ENCODE data around the gene DUSP9. TPM values are rescaled to one million over a fixed set of nuclear protein-coding genes. Genes with fewer than 3 reads are reported as not detected.
A peak's percentile ranks its signal among the peaks of the same experiment; 100 is the strongest.

Gene DUSP9
- total RNA-seq, 4 donors from 2014 or later, result 0.19 to 0.48 TPM; not detected in 2

DNA sequence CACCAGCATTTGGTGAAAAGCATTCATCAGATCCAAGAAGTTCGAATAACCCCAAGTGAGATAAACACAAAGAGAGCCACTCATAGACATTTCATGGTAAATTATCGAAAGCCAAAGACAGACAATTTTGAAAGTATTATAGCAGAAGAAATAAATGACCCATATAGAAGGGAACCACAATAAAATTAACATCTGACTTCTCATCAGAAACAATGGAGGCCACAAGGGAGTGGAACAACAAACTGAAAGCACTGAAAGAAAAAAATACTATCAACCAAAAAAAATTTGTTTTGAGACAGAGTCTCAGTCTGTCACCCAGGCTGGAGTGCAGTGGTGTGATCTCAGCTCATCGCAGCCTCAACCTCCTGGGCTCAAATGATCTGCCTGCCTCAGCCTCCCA, 12.3 kb downstream of the DUSP9 start:
- WGBS, result 76% methylated on average over 3 of the region's 3 CpGs
- Histone ChIP-seq H3K9me3 (no peaks in the 10 kb centered on the region), H3K4me3 (no peak overlapping the region), H3K4me1 (no peaks in the 10 kb centered on the region), H3K27ac (no peak overlapping the region), H3K36me3 (no peaks in the 10 kb centered on the region), H3K27me3 (peaks cover 7% of the 10 kb centered on the region)
- TF ChIP-seq POLR2A (IDR thresholded peaks at IDR 0.05), result no peak
- no peak for TF ChIP-seq POLR2AphosphoS5 (IDR thresholded peaks at IDR 0.05)
- TF ChIP-seq EP300 (IDR thresholded peaks at IDR 0.05), result no peak
- TF ChIP-seq CTCF (IDR thresholded peaks at IDR 0.05), result no peak
- DNase-seq (ENCODE audit: low spot score in 2 of 2), result no peak

DNA sequence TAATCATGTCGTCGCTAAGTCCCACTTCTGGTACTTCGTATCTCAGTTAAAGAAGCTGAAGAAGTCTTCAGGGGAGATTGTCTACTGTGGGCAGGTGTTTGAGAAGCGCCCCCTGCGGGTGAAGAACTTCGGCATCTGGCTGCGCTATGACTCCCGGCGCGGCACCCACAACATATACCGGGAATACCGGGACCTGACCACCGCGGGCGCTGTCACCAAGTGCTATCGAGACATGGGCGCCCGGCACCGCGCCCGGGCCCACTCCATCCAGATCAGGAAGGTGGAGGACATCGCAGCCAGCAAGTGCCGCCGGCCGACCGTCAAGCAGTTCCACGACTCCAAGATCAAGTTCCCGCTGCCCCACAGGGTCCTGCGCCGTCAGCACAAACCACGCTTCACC, 15.3 kb downstream of the DUSP9 start:
- DNase-seq (ENCODE audit: low spot score in 2 of 2), result peak; percentile 67 to 73
- Histone ChIP-seq H3K9me3 (no peaks in the 10 kb centered on the region), H3K36me3 (no peaks in the 10 kb centered on the region), H3K27me3 (peaks cover 7% of the 10 kb centered on the region), H3K4me1 (no peaks in the 10 kb centered on the region), H3K4me3 (no peak overlapping the region), H3K27ac (no peak overlapping the region)
- TF ChIP-seq POLR2A (IDR thresholded peaks at IDR 0.05), result no peak
- TF ChIP-seq CTCF (IDR thresholded peaks at IDR 0.05), result peak in 1 of 2 donors; percentile 31
- WGBS, result 30% methylated on average over 10 of the region's 31 CpGs

DNA sequence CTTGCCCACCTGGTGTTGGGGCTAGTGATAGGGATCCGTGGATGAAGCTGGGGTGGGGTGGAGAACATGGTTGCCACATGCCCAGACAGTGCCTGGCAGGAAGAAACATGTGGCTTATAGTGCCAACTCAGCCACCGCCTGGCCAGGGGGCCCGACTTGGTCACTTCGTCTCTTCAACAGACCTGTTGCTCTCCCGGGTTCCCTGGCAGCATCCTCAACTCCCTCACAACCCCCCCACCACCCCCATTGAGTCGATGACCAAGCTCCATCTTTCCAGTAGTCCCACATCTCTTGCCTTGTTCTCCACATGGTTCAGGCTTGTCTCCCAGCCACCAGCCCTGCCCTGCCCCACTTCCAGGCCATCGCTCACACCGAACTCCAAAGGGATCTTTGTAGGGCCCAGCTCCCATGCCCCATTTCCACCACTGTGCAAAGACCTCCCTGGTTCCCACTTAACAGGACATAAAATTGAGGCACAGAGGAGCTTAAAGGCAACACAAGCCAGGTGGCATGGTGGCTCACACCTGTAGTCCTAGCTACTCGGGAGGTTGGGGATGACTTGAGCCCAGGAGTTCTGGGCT, 18.8 kb downstream of the DUSP9 start:
- WGBS, result 81% methylated on average over 9 of the region's 9 CpGs
- H3K9me3 ChIP-seq, result no peaks in the 10 kb centered on the region
- H3K4me1 ChIP-seq, result peaks cover 3% of the 10 kb centered on the region
- DNase-seq (ENCODE audit: low spot score in 2 of 2), result peak in 1 of 2 donors; percentile 54
- H3K27me3 ChIP-seq, result peaks cover 7% of the 10 kb centered on the region
- no peaks in the 10 kb centered on the region for H3K36me3 ChIP-seq
- no peak overlapping the region for H3K4me3 ChIP-seq
- TF ChIP-seq CTCF (IDR thresholded peaks at IDR 0.05) (no peak), POLR2A (IDR thresholded peaks at IDR 0.05) (no peak), EP300 (IDR thresholded peaks at IDR 0.05) (no peak), POLR2AphosphoS5 (IDR thresholded peaks at IDR 0.05) (no peak)
- no peak overlapping the region for H3K27ac ChIP-seq

- TF ChIP-seq EP300 (IDR thresholded peaks at IDR 0.05) (no peak), POLR2A (IDR thresholded peaks at IDR 0.05) (no peak), POLR2AphosphoS5 (IDR thresholded peaks at IDR 0.05) (no peak)
- Histone ChIP-seq H3K27ac (no peak overlapping the region), H3K9me3 (no peaks in the 10 kb centered on the region), H3K36me3 (no peaks in the 10 kb centered on the region), H3K4me3 (no peak overlapping the region), H3K4me1 (peaks cover 3% of the 10 kb centered on the region), H3K27me3 (peaks cover 12% of the 10 kb centered on the region)
- no peak for DNase-seq (ENCODE audit: low spot score in 2 of 2)
- 72% methylated on average over 11 of the region's 11 CpGs for WGBS
Observed at GRCh38 chrX:153667281-153667955, 20.4 kb downstream of the DUSP9 start.

- H3K9me3 ChIP-seq, result no peaks in the 10 kb centered on the region
- DNase-seq (ENCODE audit: low spot score in 2 of 2), result peak; percentile 85 to 91
- H3K27me3 ChIP-seq, result peaks cover 15% of the 10 kb centered on the region
- peaks cover 5% of the 10 kb centered on the region for H3K4me1 ChIP-seq
- H3K36me3 ChIP-seq, result no peaks in the 10 kb centered on the region
- no peak overlapping the region for H3K4me3 ChIP-seq
- no peak for TF ChIP-seq POLR2A (IDR thresholded peaks at IDR 0.05)
- no peak for TF ChIP-seq POLR2AphosphoS5 (IDR thresholded peaks at IDR 0.05)
- TF ChIP-seq CTCF (IDR thresholded peaks at IDR 0.05), result peak; percentile 42 to 73
- no peak for TF ChIP-seq EP300 (IDR thresholded peaks at IDR 0.05)
- WGBS, result 39% methylated on average over 14 of the region's 14 CpGs
- H3K27ac ChIP-seq, result no peak overlapping the region
Observed at GRCh38 chrX:153667956-153668396, 21.0 kb downstream of the DUSP9 start.
